Measurements from ENCODE around the gene TMCC1.

DNA sequence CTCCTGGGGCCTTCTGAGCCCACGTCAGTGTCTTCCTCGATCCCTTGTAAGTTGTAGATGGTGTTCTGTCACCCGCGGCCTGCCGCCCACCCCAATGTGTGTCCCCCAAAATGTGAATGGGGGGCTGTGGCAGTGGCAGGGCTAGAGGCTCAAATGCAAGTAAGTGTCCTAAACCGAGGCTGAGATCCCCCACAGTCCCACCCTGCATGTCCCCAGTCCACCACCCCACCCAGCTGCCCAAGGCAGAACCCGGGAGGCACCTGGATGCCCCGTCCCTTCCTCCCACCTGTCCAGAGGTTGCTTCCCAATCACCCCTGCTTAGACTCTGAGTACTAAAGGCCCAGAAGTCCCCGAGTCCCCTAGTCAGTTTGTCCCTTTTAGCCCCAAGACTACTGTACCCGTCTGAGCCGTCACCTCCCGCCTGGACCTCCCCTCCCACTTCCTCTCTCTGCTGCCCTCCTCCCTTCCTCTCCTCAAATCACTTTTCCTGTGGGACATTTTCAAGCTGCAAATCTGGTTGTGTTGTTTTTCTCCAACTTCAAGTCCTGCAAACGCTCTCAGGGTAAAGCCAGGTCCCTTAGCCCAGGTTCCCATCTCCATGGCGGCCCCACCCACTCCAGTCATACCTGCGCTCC is 275.2 kb downstream of the TMCC1 start:
- TF ChIP-seq, protein P1, sequence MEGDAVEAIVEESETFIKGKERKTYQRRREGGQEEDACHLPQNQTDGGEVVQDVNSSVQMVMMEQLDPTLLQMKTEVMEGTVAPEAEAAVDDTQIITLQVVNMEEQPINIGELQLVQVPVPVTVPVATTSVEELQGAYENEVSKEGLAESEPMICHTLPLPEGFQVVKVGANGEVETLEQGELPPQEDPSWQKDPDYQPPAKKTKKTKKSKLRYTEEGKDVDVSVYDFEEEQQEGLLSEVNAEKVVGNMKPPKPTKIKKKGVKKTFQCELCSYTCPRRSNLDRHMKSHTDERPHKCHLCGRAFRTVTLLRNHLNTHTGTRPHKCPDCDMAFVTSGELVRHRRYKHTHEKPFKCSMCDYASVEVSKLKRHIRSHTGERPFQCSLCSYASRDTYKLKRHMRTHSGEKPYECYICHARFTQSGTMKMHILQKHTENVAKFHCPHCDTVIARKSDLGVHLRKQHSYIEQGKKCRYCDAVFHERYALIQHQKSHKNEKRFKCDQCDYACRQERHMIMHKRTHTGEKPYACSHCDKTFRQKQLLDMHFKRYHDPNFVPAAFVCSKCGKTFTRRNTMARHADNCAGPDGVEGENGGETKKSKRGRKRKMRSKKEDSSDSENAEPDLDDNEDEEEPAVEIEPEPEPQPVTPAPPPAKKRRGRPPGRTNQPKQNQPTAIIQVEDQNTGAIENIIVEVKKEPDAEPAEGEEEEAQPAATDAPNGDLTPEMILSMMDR (IDR thresholded peaks at IDR 0.05) = no peak
- TF ChIP-seq POLR2A (IDR thresholded peaks at IDR 0.05) = no peak

All from thyroid gland (tissue), 4 donors.